HepG2 (cell line): ENCODE results near the gene KLHL12. TPM values are rescaled to one million over a fixed set of nuclear protein-coding genes. Genes with fewer than 3 reads are reported as not detected.
A peak's percentile ranks its signal among the peaks of the same experiment; 100 is the strongest.

Experiments
- ARID5B ChIP-seq: IDR thresholded peaks from 2 replicates; pipeline ENCODE4 v1.4.0; 2020; ENCODE audit warnings: mild to moderate bottlenecking, missing genetic modification reagents
- EED ChIP-seq: sonication (generic); formaldehyde crosslinking; IDR thresholded peaks from 2 replicates; pipeline ENCODE4 v1.5.0; 2020; ENCODE audit warnings: mild to moderate bottlenecking, missing genetic modification reagents
- ERF ChIP-seq: IDR thresholded peaks from 2 replicates; pipeline ENCODE4 v1.6.1; 2018; ENCODE audit warnings: missing biosample characterization, missing genetic modification reagents
- ESRRA ChIP-seq: sonication (generic); formaldehyde crosslinking; IDR thresholded peaks from 2 replicates; pipeline ENCODE4 v1.5.1; 2020; ENCODE audit warnings: mild to moderate bottlenecking, low read depth, missing genetic modification reagents
- EZH2 ChIP-seq: conservative IDR thresholded peaks from 2 replicates; pipeline ENCODE4 v1.6.1; 2012; ENCODE audit warnings: mild to moderate bottlenecking, low read depth, low read length, moderate library complexity
- FOXM1 ChIP-seq: sonication (generic); formaldehyde crosslinking; IDR thresholded peaks from 2 replicates; pipeline ENCODE4 v1.5.0; 2020; ENCODE audit warnings: missing genetic modification reagents
- MAF1 ChIP-seq: sonication (generic); formaldehyde crosslinking; IDR thresholded peaks from 2 replicates; pipeline ENCODE4 v1.5.0; 2020; ENCODE audit warnings: missing genetic modification reagents, borderline replicate concordance
- MBNL3 ChIP-seq: fragments of 250-450 bp; sonication (Bioruptor Pico); conservative IDR thresholded peaks from 2 replicates; pipeline ENCODE4 v1.8.0; 2022; ENCODE audit warnings: mild to moderate bottlenecking, inconsistent platforms
- MXD4 ChIP-seq: IDR thresholded peaks from 2 replicates; pipeline ENCODE4 v1.6.1; 2016; ENCODE audit warnings: mild to moderate bottlenecking, missing biosample characterization, missing genetic modification reagents
- NFRKB ChIP-seq: fragments of 450-650 bp; IDR thresholded peaks from 2 replicates; pipeline ENCODE4 v1.6.1; 2017
- PAX8 ChIP-seq: sonication (generic); formaldehyde crosslinking; IDR thresholded peaks from 2 replicates; pipeline ENCODE4 v1.8.0; 2022; ENCODE audit warnings: mild to moderate bottlenecking, missing genetic modification reagents, borderline replicate concordance
- PCBP1 ChIP-seq: fragments of 200-400 bp; formaldehyde crosslinking; IDR thresholded peaks from 2 replicates; pipeline ENCODE4 v1.6.1; 2017; ENCODE audit warnings: mild to moderate bottlenecking, low read depth, low read length, borderline replicate concordance
- RAD21 ChIP-seq: fragments of 450-650 bp; formaldehyde crosslinking; IDR thresholded peaks from 2 replicates; pipeline ENCODE4 v1.5.0; 2020; ENCODE audit warnings: mild to moderate bottlenecking
- STAG1 ChIP-seq: sonication (generic); formaldehyde crosslinking; IDR thresholded peaks from 2 replicates; pipeline ENCODE4 v1.4.0; 2020; ENCODE audit warnings: missing genetic modification reagents
- ZNF12 ChIP-seq: sonication (generic); formaldehyde crosslinking; IDR thresholded peaks from 2 replicates; pipeline ENCODE4 v1.5.0; 2020; ENCODE audit warnings: missing genetic modification reagents
- ZNF382 ChIP-seq: sonication (generic); formaldehyde crosslinking; IDR thresholded peaks from 2 replicates; pipeline ENCODE4 v1.5.0; 2020; ENCODE audit warnings: missing genetic modification reagents, mild to moderate bottlenecking, borderline replicate concordance
- ZNF709 ChIP-seq: sonication (generic); formaldehyde crosslinking; IDR thresholded peaks from 2 replicates; pipeline ENCODE4 v1.5.0; 2020; ENCODE audit warnings: mild to moderate bottlenecking, missing genetic modification reagents
- polyA plus RNA-seq, 8 experiments: library from polyadenylated mRNA; depleted of rRNA in 3 of 8; stranded (reverse) in 7 of 8; unstranded in 1 of 8; fragments of >200 nt; fragmentation: Illumina TruSeq in 4 of 8; extraction: Trizol in 4 of 8; gene quantifications; 2 replicates each; pipeline versions ENCODE4 v1.2.1 to v1.2.3, GENCODE V29; 2011 to 2016; ENCODE audit warnings: low read depth in 4 of 8, missing spikeins in 1 of 8, mixed read lengths in 1 of 8; ENCODE audit not compliant: insufficient read depth in 1 of 8
- total RNA-seq, 5 experiments: library from RNA; depleted of rRNA; stranded (reverse); fragments of >200 nt; fragmentation: Illumina TruSeq; extraction: Trizol; gene quantifications; 2 replicates each; pipeline ENCODE4 v1.2.3, GENCODE V29; 2016; ENCODE audit warnings: low read depth in 1 of 5
- TF ChIP-seq, protein P1 (sequence below): sonication (generic); formaldehyde crosslinking; IDR thresholded peaks from 2 replicates; pipeline ENCODE4 v1.4.0; 2020; ENCODE audit warnings: low read depth, mild to moderate bottlenecking, missing genetic modification reagents
- TF ChIP-seq, protein P2 (sequence below): sonication (generic); formaldehyde crosslinking; conservative IDR thresholded peaks from 2 replicates; pipeline ENCODE4 v1.4.0; 2020; ENCODE audit warnings: missing genetic modification reagents
- TF ChIP-seq, protein P3 (sequence below): IDR thresholded peaks from 2 replicates; pipeline ENCODE4 v1.6.1; 2018; ENCODE audit warnings: missing genetic modification reagents
- TF ChIP-seq, protein P4 (sequence below): sonication (generic); formaldehyde crosslinking; conservative IDR thresholded peaks from 2 replicates; pipeline ENCODE4 v1.8.0; 2022; ENCODE audit warnings: low read depth, missing genetic modification reagents

The KLHL12 gene
- total and polyA plus RNA-seq, 2 of the 13 experiments (the other 11 are each of a cell fraction or from before 2014, with no cell fraction given): 19.2 to 25.2 TPM

- TF ChIP-seq NFRKB: no peak
- TF ChIP-seq ARID5B (CRISPR knock-in tag): no peak
- TF ChIP-seq, protein P1, sequence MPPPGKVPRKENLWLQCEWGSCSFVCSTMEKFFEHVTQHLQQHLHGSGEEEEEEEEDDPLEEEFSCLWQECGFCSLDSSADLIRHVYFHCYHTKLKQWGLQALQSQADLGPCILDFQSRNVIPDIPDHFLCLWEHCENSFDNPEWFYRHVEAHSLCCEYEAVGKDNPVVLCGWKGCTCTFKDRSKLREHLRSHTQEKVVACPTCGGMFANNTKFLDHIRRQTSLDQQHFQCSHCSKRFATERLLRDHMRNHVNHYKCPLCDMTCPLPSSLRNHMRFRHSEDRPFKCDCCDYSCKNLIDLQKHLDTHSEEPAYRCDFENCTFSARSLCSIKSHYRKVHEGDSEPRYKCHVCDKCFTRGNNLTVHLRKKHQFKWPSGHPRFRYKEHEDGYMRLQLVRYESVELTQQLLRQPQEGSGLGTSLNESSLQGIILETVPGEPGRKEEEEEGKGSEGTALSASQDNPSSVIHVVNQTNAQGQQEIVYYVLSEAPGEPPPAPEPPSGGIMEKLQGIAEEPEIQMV (CRISPR knock-in tag): no peak
- no peak for TF ChIP-seq MAF1 (CRISPR knock-in tag)
- TF ChIP-seq MXD4 (CRISPR knock-in tag): no peak
- no peak for TF ChIP-seq PAX8
- TF ChIP-seq ERF (CRISPR knock-in tag): no peak
- TF ChIP-seq, protein P2, sequence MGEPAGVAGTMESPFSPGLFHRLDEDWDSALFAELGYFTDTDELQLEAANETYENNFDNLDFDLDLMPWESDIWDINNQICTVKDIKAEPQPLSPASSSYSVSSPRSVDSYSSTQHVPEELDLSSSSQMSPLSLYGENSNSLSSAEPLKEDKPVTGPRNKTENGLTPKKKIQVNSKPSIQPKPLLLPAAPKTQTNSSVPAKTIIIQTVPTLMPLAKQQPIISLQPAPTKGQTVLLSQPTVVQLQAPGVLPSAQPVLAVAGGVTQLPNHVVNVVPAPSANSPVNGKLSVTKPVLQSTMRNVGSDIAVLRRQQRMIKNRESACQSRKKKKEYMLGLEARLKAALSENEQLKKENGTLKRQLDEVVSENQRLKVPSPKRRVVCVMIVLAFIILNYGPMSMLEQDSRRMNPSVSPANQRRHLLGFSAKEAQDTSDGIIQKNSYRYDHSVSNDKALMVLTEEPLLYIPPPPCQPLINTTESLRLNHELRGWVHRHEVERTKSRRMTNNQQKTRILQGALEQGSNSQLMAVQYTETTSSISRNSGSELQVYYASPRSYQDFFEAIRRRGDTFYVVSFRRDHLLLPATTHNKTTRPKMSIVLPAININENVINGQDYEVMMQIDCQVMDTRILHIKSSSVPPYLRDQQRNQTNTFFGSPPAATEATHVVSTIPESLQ (CRISPR knock-in tag): no peak
- TF ChIP-seq EZH2: no peak
- TF ChIP-seq PCBP1: no peak
- TF ChIP-seq STAG1 (CRISPR knock-in tag): peak; percentile 59
- TF ChIP-seq ESRRA (CRISPR knock-in tag): no peak
- TF ChIP-seq, protein P3, sequence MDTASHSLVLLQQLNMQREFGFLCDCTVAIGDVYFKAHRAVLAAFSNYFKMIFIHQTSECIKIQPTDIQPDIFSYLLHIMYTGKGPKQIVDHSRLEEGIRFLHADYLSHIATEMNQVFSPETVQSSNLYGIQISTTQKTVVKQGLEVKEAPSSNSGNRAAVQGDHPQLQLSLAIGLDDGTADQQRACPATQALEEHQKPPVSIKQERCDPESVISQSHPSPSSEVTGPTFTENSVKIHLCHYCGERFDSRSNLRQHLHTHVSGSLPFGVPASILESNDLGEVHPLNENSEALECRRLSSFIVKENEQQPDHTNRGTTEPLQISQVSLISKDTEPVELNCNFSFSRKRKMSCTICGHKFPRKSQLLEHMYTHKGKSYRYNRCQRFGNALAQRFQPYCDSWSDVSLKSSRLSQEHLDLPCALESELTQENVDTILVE (CRISPR knock-in tag): no peak
- TF ChIP-seq RAD21: peak; percentile 44; the same call in 1 of the 2 replicates
- no peak for TF ChIP-seq ZNF12 (CRISPR knock-in tag)
- TF ChIP-seq MBNL3: no peak
- TF ChIP-seq, protein P4, sequence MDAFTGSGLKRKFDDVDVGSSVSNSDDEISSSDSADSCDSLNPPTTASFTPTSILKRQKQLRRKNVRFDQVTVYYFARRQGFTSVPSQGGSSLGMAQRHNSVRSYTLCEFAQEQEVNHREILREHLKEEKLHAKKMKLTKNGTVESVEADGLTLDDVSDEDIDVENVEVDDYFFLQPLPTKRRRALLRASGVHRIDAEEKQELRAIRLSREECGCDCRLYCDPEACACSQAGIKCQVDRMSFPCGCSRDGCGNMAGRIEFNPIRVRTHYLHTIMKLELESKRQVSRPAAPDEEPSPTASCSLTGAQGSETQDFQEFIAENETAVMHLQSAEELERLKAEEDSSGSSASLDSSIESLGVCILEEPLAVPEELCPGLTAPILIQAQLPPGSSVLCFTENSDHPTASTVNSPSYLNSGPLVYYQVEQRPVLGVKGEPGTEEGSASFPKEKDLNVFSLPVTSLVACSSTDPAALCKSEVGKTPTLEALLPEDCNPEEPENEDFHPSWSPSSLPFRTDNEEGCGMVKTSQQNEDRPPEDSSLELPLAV (CRISPR knock-in tag): no peak
- no peak for TF ChIP-seq EED
- TF ChIP-seq ZNF382 (CRISPR knock-in tag): no peak
- TF ChIP-seq FOXM1 (CRISPR knock-in tag): no peak
- no peak for TF ChIP-seq ZNF709 (CRISPR knock-in tag)
Observed at GRCh38 chr1:202852163-202852904, 74.7 kb downstream of the KLHL12 start (continued).
